ENCODE results near the gene NHS.

Gene NHS

DNA sequence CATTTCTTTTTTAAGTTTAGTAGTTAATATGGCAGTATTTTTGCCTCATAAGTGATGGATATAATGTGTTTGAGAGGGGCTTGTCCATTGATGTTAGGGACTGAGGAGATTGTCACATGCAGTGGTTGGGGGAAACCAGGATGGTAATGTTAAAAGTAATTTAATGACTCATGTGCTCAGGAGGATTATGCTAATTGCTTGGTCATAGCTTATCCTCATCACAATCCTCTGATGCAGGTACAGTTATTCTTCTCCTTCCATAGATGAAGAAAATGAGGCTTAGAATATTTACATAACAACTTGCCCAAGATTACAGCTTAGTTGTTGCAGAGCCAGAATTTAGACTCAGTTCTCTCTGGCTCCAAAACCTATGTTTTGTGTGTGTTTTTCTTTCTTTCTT is 267.9 kb downstream of the NHS start:
- Histone ChIP-seq H2AFZ (ENCODE audit: low read depth) (no peak overlapping the region), H3K9ac (no peak overlapping the region), H3K27me3 (ENCODE audit: insufficient read depth, low read depth) (no peaks in the 10 kb centered on the region), H3K36me3 (ENCODE audit: insufficient read depth) (no peaks in the 10 kb centered on the region), H3K27ac (no peak overlapping the region), H3K4me1 (ENCODE audit: low read depth, poor library complexity, severe bottlenecking) (no peaks in the 10 kb centered on the region), H3K4me3 (IDR thresholded peaks at IDR 0.05; ENCODE audit: insufficient read depth, low read depth, low read length) (no peak overlapping the region), H3K79me2 (ENCODE audit: insufficient read depth, low read depth) (no peaks in the 10 kb centered on the region), H3K4me2 (no peak overlapping the region), H4K20me1 (ENCODE audit: insufficient read depth) (no peaks in the 10 kb centered on the region)
- TF ChIP-seq, protein P1, sequence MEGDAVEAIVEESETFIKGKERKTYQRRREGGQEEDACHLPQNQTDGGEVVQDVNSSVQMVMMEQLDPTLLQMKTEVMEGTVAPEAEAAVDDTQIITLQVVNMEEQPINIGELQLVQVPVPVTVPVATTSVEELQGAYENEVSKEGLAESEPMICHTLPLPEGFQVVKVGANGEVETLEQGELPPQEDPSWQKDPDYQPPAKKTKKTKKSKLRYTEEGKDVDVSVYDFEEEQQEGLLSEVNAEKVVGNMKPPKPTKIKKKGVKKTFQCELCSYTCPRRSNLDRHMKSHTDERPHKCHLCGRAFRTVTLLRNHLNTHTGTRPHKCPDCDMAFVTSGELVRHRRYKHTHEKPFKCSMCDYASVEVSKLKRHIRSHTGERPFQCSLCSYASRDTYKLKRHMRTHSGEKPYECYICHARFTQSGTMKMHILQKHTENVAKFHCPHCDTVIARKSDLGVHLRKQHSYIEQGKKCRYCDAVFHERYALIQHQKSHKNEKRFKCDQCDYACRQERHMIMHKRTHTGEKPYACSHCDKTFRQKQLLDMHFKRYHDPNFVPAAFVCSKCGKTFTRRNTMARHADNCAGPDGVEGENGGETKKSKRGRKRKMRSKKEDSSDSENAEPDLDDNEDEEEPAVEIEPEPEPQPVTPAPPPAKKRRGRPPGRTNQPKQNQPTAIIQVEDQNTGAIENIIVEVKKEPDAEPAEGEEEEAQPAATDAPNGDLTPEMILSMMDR (conservative IDR thresholded peaks at IDR 0.05; ENCODE audit: low read depth, low read length) = no peak

DNA sequence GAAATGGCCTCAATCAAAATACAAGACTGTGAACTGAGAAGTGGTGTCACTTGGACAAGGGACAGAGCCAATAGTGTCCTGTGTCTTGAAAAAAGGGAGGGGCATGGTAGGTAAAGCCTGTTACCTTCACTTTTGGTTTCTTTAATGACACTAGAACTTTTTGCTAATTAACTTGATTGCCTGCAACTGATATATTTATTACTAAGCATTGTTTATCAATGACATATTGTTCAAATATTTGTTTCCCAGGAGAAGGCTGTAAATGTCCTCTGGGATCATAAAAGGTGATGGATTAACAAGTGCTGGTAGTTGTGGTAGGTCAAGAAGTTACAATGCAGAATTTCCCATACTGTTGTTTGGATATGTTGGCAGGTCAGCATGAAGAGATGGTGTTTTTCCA is 268.5 kb downstream of the NHS start:
- Histone ChIP-seq H4K20me1 (ENCODE audit: insufficient read depth) (no peaks in the 10 kb centered on the region), H2AFZ (ENCODE audit: low read depth) (no peak overlapping the region), H3K79me2 (ENCODE audit: insufficient read depth, low read depth) (no peaks in the 10 kb centered on the region), H3K4me1 (ENCODE audit: low read depth, poor library complexity, severe bottlenecking) (no peaks in the 10 kb centered on the region), H3K9ac (no peak overlapping the region), H3K4me2 (no peak overlapping the region), H3K27me3 (ENCODE audit: insufficient read depth, low read depth) (no peaks in the 10 kb centered on the region), H3K27ac (no peak overlapping the region), H3K4me3 (IDR thresholded peaks at IDR 0.05; ENCODE audit: insufficient read depth, low read depth, low read length) (no peak overlapping the region), H3K36me3 (ENCODE audit: insufficient read depth) (no peaks in the 10 kb centered on the region)
- TF ChIP-seq, protein P1 (conservative IDR thresholded peaks at IDR 0.05; ENCODE audit: low read depth, low read length) = no peak

DNA sequence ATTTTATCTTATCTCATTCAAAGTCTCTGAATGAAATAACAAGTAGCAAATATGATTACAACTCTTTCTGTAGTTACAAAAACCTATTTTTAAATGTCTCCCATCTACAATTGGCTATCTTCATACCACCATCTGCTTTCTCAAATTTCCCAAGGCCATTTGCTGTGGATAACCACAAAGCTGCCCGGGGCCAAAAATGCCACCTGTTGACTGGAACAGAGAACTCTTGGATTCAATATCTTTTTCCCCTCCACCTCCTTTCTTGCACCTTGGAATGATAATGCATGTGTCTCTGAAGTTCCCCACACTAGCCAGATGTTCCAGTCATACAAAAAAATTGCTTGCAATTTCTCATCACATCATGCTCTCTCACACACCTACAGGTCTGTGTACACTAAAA is 269.0 kb downstream of the NHS start:
- no peaks in the 10 kb centered on the region for H3K36me3 ChIP-seq (ENCODE audit: insufficient read depth)
- no peak overlapping the region for H3K4me3 ChIP-seq (IDR thresholded peaks at IDR 0.05; ENCODE audit: insufficient read depth, low read depth, low read length)
- H3K9ac ChIP-seq = no peak overlapping the region
- H3K27me3 ChIP-seq (ENCODE audit: insufficient read depth, low read depth) = no peaks in the 10 kb centered on the region
- TF ChIP-seq, protein P1 (conservative IDR thresholded peaks at IDR 0.05; ENCODE audit: low read depth, low read length) = no peak
- H3K4me1 ChIP-seq (ENCODE audit: low read depth, poor library complexity, severe bottlenecking) = no peaks in the 10 kb centered on the region
- no peaks in the 10 kb centered on the region for H4K20me1 ChIP-seq (ENCODE audit: insufficient read depth)
- no peak overlapping the region for H2AFZ ChIP-seq (ENCODE audit: low read depth)
- no peak overlapping the region for H3K27ac ChIP-seq
- no peaks in the 10 kb centered on the region for H3K79me2 ChIP-seq (ENCODE audit: insufficient read depth, low read depth)
- no peak overlapping the region for H3K4me2 ChIP-seq

DNA sequence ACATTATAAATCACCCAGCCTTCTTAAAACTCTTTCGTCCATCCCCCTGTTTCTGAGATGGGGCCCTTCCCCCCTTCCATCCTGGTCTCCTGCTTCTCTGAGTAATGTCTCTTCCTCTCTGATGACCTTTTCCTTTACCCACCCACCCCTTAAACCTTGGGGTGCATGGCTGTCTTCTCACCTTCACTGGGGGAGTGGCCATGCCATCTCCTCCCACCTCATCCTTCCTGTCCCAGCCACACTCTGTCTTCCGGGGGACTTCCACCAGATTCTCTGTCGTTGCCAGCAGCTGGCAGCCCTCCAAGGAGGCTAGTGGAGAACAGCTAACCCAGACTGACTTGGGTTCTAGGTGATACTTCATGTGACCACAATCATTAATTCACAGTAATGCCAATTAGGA is 279.1 kb downstream of the NHS start:
- TF ChIP-seq, protein P1 (conservative IDR thresholded peaks at IDR 0.05; ENCODE audit: low read depth, low read length) = no peak
- no peaks in the 10 kb centered on the region for H3K27me3 ChIP-seq (ENCODE audit: insufficient read depth, low read depth)
- no peak overlapping the region for H2AFZ ChIP-seq (ENCODE audit: low read depth)

More for the DNA sequence above, 279.1 kb downstream of the NHS start:
- Histone ChIP-seq H3K79me2 (ENCODE audit: insufficient read depth, low read depth) (no peaks in the 10 kb centered on the region), H3K4me1 (ENCODE audit: low read depth, poor library complexity, severe bottlenecking) (no peaks in the 10 kb centered on the region), H3K36me3 (ENCODE audit: insufficient read depth) (no peaks in the 10 kb centered on the region), H4K20me1 (ENCODE audit: insufficient read depth) (no peaks in the 10 kb centered on the region), H3K4me3 (IDR thresholded peaks at IDR 0.05; ENCODE audit: insufficient read depth, low read depth, low read length) (no peak overlapping the region), H3K4me2 (no peak overlapping the region), H3K27ac (no peak overlapping the region), H3K9ac (no peak overlapping the region)
